NCI-H146 treated with DMSO at 0.1 percent for 48 hours (cell line): ENCODE measurements around the gene NUDT19.
"Not testable (repeated sequence)": the region's sequence is repeated elsewhere in the genome, so short reads cannot be mapped to it uniquely, and the experiment has no call there.

Experiments
- DNase-seq: peaks from one replicate; lab custom pipeline; 2025; ENCODE audit not compliant: unreplicated experiment; lab: John Stamatoyannopoulos, UW

NUDT19 gene

GRCh38 chr19:32708457-32708856, 16.8 kb downstream of the NUDT19 start:
- no peak for DNase-seq

GRCh38 chr19:32709032-32709431, 17.4 kb downstream of the NUDT19 start:
- DNase-seq: no peak

- DNase-seq: no peak
Observed at GRCh38 chr19:32711747-32712146, 20.1 kb downstream of the NUDT19 start.

- not testable (repeated sequence) for DNase-seq
Observed at GRCh38 chr19:32716203-32716602, 24.6 kb downstream of the NUDT19 start.

- DNase-seq: no peak
Observed at GRCh38 chr19:32717496-32717895, 25.9 kb downstream of the NUDT19 start.

GRCh38 chr19:32718286-32718685, 26.7 kb downstream of the NUDT19 start:
- no peak for DNase-seq

- DNase-seq: no peak
Observed at GRCh38 chr19:32719611-32720059, 28.0 kb downstream of the NUDT19 start, which contains the start of gene TDRD12. Gene TDRD12, plus strand, starts transcription at chr19:32719767. Its CDS starts 306 bp downstream, at chr19:32720073.

GRCh38 chr19:32720216-32720935, 28.8 kb downstream of the NUDT19 start:
- DNase-seq: no peak

GRCh38 chr19:32720936-32721250, 29.3 kb downstream of the NUDT19 start:
- DNase-seq: no peak

- no peak for DNase-seq
Observed at GRCh38 chr19:32735936-32736335, 44.3 kb downstream of the NUDT19 start.

GRCh38 chr19:32743021-32743420, 51.4 kb downstream of the NUDT19 start:
- DNase-seq: no peak

GRCh38 chr19:32743447-32743846, 51.8 kb downstream of the NUDT19 start:
- DNase-seq: no peak

- DNase-seq: no peak
Observed at GRCh38 chr19:32744555-32745325, 53.1 kb downstream of the NUDT19 start.

GRCh38 chr19:32745594-32746251, 54.1 kb downstream of the NUDT19 start:
- not testable (repeated sequence) for DNase-seq

GRCh38 chr19:32746631-32747196, 55.1 kb downstream of the NUDT19 start:
- not testable (repeated sequence) for DNase-seq

- DNase-seq: no peak
Observed at GRCh38 chr19:32748497-32748896, 56.9 kb downstream of the NUDT19 start.

- no peak for DNase-seq
Observed at GRCh38 chr19:32748948-32749347, 57.3 kb downstream of the NUDT19 start.

- DNase-seq: no peak
Observed at GRCh38 chr19:32749361-32749760, 57.7 kb downstream of the NUDT19 start.

- no peak for DNase-seq
Observed at GRCh38 chr19:32750441-32751055, 58.9 kb downstream of the NUDT19 start.

GRCh38 chr19:32751066-32751465, 59.4 kb downstream of the NUDT19 start:
- DNase-seq: no peak

GRCh38 chr19:32757189-32757588, 65.6 kb downstream of the NUDT19 start:
- no peak for DNase-seq
